PC-9 (cell line): ENCODE data around the gene HCN1.

ENCODE experiments used
- EZH2 ChIP-seq: fragments of 200-600 bp; sonication (generic); IDR thresholded peaks from 2 replicates; pipeline ENCODE4 v1.8.0; 2017; ENCODE audit warnings: antibody characterized with exemption, low read depth
- TF ChIP-seq, protein P1 (sequence below): fragments of 200-600 bp; sonication (generic); conservative IDR thresholded peaks from 2 replicates; pipeline ENCODE4 v1.6.1; 2017; ENCODE audit warnings: mixed run types, antibody characterized with exemption, mild to moderate bottlenecking, moderate library complexity

GRCh38 chr5:45509371-45509770, 186.8 kb downstream of the HCN1 start:
- TF ChIP-seq, protein P1, sequence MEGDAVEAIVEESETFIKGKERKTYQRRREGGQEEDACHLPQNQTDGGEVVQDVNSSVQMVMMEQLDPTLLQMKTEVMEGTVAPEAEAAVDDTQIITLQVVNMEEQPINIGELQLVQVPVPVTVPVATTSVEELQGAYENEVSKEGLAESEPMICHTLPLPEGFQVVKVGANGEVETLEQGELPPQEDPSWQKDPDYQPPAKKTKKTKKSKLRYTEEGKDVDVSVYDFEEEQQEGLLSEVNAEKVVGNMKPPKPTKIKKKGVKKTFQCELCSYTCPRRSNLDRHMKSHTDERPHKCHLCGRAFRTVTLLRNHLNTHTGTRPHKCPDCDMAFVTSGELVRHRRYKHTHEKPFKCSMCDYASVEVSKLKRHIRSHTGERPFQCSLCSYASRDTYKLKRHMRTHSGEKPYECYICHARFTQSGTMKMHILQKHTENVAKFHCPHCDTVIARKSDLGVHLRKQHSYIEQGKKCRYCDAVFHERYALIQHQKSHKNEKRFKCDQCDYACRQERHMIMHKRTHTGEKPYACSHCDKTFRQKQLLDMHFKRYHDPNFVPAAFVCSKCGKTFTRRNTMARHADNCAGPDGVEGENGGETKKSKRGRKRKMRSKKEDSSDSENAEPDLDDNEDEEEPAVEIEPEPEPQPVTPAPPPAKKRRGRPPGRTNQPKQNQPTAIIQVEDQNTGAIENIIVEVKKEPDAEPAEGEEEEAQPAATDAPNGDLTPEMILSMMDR = no peak
- TF ChIP-seq EZH2 = no peak
